Fibroblast of skin of left quadriceps (primary cell): ENCODE measurements around the gene PNMA6E.

Experiments used
- DNase-seq, 2 experiments: peaks; one replicate each; pipeline ENCODE4 v3.0.0-alpha.2; 2013; ENCODE audit warnings: low read depth in 2 of 2

PNMA6E gene

GRCh38 chrX:153384390-153384789, 16.8 kb downstream of the PNMA6E start:
- DNase-seq = no peak

GRCh38 chrX:153382563-153383482, 18.3 kb downstream of the PNMA6E start:
- DNase-seq = no peak

- DNase-seq = peak; percentile 23 to 40
These were observed 19.2 kb downstream of the PNMA6E start for GRCh38 chrX:153381684-153382532.

- DNase-seq = no peak
These were observed 20.5 kb downstream of the PNMA6E start for GRCh38 chrX:153380691-153381090.

DNA sequence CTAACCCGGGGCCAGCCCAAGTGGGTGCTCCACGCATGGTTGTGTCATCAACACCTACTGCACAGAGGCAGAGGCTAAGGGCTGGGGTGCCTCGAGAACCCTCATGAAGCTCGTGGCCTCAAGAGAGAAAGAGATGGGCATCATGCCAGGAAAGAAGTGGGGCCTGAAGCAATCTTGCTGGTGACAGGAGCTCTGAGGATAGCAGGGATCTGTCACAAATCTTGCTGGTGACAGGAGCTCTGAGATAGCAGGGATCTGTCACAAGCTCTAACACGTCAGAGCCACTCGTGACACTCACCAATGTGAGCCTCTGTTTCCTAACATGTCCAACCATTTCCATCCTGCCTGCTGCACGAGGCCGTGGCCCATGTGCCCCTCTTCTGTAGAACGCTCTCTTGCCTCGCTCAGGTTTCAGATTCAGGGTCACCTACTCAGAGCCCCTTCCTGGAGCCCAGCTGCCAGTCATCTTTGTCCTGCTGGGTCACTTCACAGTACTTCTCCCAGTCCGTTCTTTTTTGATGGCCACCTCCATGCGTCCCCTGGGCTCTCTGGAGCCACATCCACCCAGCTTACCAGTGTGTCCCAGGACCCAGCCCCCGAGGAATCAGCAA, 21.1 kb downstream of the PNMA6E start:
- no peak for DNase-seq

DNA sequence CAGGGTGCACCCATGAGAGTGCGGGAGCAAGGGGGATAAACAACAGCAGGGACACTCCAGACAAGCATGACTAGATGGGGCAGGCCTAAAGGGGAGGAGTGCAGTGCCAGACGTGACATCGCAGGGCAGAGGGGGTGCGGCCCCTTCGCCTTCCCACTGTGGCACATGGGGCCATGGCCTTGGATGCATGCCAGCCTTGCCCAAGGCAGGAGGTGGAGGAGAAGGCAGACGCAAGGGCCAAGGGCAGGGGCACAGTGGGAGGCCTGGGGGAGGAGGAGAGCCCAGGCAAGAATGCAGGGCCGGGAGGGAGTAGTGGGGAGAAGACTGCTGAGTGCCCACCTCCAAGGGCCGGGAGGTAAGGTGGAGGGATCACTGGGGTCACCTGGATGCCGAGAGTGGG, 21.6 kb downstream of the PNMA6E start:
- no peak for DNase-seq

GRCh38 chrX:153378607-153379006, 22.5 kb downstream of the PNMA6E start:
- no peak for DNase-seq

GRCh38 chrX:153377727-153378126, 23.4 kb downstream of the PNMA6E start:
- DNase-seq = no peak

DNA sequence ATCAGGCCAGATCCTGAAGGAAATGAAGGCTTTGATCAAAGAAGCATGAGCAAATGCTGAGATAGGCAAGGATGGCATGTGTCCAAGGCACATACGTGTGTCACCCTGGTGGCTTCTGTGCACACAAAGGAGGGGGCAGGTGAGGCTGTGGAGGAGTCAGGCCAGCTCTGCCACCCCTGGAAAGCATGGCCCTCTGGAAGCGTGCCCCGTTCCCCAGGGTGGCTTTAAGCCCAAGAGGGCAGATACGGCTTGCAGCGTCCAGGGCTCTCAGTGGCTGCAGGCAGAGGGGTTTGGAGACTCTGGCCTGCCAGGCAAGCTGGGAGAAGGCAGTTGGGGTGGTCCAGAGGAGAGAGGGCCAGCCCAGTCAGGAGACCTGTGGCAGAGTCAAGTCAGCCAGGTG, 25.6 kb downstream of the PNMA6E start:
- no peak for DNase-seq

- DNase-seq = no peak
These were observed 26.7 kb downstream of the PNMA6E start for GRCh38 chrX:153374426-153374825.

DNA sequence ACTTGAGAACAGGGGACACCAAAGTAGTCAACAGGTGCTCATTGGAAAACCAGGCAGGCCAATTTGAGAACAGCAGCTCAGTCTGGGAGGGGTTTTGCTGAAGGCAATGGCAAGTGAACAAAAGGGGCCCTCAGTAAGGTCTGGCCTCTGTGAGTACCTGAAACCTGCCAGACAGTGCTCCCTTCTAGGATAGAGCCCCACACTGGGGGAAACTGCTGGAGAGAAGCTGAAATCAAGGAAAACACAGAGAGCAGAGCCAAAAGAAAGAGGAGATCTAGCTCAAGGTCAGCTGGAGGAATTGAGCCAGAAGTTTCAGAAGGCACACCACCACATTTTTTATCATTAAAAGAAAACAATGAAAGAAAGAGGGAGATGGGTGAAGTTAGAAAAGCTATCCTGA, 28.2 kb downstream of the PNMA6E start:
- no peak for DNase-seq

DNA sequence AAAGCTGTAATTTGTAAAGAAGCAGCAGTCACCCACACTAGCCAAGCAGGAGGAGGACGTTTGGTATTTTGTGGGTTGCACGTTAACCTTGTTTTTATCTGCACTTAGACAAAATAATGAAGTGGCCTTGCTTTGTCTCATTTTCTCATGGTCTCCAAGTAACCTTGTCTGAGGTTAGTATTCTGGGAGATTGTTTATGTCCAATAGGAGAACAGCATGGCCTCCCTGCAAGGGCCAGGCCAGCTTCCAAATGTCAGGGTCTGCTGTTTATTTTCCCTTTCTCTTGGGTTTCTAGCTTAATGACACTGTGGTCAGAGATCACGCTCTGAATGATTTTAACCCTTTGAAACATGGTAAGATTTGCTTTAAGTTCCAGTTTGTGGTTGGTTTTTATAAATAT, 29.9 kb downstream of the PNMA6E start:
- no peak for DNase-seq

- no peak for DNase-seq
These were observed 30.7 kb downstream of the PNMA6E start for GRCh38 chrX:153370293-153371055.

GRCh38 chrX:153366878-153367538, 34.1 kb downstream of the PNMA6E start:
- DNase-seq = no peak

GRCh38 chrX:153366119-153366518, 35.0 kb downstream of the PNMA6E start:
- no peak for DNase-seq

GRCh38 chrX:153365670-153366069, 35.5 kb downstream of the PNMA6E start:
- no peak for DNase-seq

DNA sequence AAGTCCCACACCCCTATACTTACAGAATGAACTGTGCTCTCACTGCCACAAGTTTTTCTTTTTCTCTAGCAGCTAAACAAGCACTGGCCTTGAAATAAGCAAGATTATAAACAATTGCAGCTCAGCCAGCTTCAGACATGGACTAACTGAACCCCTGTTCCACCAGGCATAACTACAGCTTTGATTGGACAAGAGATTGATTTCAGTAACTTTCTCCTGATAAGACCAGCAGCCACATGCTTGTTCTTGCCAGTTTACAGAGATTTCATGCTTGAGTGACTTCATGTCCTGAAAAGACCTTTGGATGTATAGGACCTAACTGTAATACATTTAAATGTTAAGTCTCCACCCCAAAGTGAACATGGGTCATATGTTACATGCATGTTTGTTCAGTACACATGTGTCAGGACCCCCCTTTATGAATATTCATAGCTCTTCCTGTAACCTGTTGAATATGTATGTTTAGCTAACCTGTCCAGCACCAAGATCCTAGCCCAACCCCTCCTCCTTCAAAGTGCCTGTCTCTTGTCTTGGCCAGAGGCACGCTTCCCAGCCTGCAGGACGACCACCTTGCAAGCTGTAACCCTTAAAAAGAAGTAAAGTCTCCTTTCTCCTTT, 39.3 kb downstream of the PNMA6E start:
- no peak for DNase-seq

GRCh38 chrX:153357877-153358276, 43.3 kb downstream of the PNMA6E start:
- DNase-seq = no peak

DNA sequence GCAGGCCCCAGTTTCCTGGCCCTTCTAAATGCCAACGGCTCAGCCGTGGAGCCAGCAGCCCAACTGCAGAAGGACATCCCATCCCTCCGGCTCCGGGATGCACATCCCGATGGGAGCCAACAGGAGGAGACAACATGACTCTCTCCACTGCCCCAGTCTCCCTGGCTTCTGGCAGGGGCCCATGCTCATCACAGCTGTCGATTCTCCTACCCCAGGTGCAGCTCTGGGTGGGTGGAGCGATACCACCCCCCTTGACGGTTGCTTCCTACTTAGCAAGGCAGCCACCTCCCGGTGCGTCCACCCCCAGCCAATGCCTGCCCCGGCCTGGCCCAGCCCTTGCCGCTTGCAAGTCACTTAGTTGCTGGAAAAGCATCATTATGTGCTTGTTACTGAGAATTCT, 47.7 kb downstream of the PNMA6E start:
- DNase-seq = no peak

DNA sequence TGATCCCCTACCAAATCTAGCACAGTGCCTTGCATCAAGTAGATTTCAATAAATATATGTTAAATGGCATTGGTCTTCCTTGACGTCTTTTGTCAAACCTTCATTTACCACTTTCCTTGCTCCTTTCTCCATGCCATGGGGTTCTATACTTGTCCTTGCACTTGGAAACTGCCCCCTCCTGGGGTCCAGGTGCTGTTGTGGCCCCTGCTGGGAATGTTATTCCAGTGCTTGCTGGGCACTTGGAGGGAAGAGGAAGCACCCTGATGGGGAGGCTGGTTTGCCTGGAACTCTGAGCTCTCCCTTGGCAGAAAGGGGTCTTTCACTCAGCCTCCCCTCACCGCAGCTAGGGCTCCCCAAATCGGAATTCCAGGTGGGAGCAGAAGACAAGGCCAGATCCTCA, 48.3 kb downstream of the PNMA6E start:
- DNase-seq = no peak

- DNase-seq = no peak
These were observed 49.2 kb downstream of the PNMA6E start for GRCh38 chrX:153351981-153352380.
